Vagina (tissue), 2 donors: ENCODE data around the gene HMCN2. TPM values are rescaled to one million over a fixed set of nuclear protein-coding genes. Genes with fewer than 3 reads are reported as not detected.

Experiments used
- DNase-seq, 2 donors: peaks; one replicate each; pipeline ENCODE4 v3.0.0-alpha.2; 2017; ENCODE audit errors: extremely low spot score in 2 of 2
- H3K27ac ChIP-seq: fragments of 200-600 bp; sonication (generic); one replicate; pipeline ENCODE4 v1.5.1; 2019
- H3K27me3 ChIP-seq: fragments of 200-600 bp; sonication (generic); one replicate; pipeline ENCODE4 v1.5.1; 2019
- H3K36me3 ChIP-seq, 2 donors: fragments of 200-600 bp; sonication (generic); one replicate each; pipeline ENCODE4 v1.5.1; 2017 to 2019
- H3K4me1 ChIP-seq: fragments of 200-600 bp; sonication (generic); one replicate; pipeline ENCODE4 v1.5.1; 2019
- H3K4me3 ChIP-seq, 2 donors: fragments of 200-600 bp; sonication (generic); 1 replicate in 1 of 2; 2 replicates in 1 of 2; pipeline ENCODE4 v1.5.1; 2016 to 2019
- H3K9me3 ChIP-seq: fragments of 200-600 bp; sonication (generic); one replicate; pipeline ENCODE4 v1.5.1; 2019
- POLR2A ChIP-seq, 2 donors: fragments of 450-650 bp; IDR thresholded peaks; one replicate each; pipeline ENCODE4 v1.6.1; 2017; ENCODE audit warnings: antibody characterized with exemption in 2 of 2, mild to moderate bottlenecking in 2 of 2, moderate library complexity in 2 of 2
- POLR2AphosphoS5 ChIP-seq, 2 donors: sonication (generic); formaldehyde crosslinking; IDR thresholded peaks; one replicate each; pipeline ENCODE4 v1.9.0; 2017; ENCODE audit warnings: antibody characterized with exemption in 2 of 2, mild to moderate bottlenecking in 2 of 2, low read depth in 1 of 2; ENCODE audit not compliant: insufficient read depth in 1 of 2
- intact Hi-C: fragments of 100-400 bp; cut with DNase I; formaldehyde crosslinking; loops from one replicate; pipeline ENCODE4 v1.15.1; 2023
- total RNA-seq: library from RNA; depleted of rRNA; stranded (reverse); fragments of >200 nt; gene quantifications from one replicate; pipeline ENCODE4 v1.2.3, GENCODE V29; 2016
- TF ChIP-seq, protein P1 (sequence below), 3 experiments: fragments of 450-650 bp in 2 of 3; fragments of 200-600 bp in 1 of 3; sonication (generic) in 1 of 3; IDR thresholded peaks; one replicate each; pipeline ENCODE4 v1.5.1; 2017 to 2019; ENCODE audit warnings: antibody characterized with exemption in 3 of 3, mild to moderate bottlenecking in 2 of 3, moderate library complexity in 2 of 3

HMCN2 gene
- total RNA-seq, 1 donor from 2014 or later, result 5.2 TPM

DNA sequence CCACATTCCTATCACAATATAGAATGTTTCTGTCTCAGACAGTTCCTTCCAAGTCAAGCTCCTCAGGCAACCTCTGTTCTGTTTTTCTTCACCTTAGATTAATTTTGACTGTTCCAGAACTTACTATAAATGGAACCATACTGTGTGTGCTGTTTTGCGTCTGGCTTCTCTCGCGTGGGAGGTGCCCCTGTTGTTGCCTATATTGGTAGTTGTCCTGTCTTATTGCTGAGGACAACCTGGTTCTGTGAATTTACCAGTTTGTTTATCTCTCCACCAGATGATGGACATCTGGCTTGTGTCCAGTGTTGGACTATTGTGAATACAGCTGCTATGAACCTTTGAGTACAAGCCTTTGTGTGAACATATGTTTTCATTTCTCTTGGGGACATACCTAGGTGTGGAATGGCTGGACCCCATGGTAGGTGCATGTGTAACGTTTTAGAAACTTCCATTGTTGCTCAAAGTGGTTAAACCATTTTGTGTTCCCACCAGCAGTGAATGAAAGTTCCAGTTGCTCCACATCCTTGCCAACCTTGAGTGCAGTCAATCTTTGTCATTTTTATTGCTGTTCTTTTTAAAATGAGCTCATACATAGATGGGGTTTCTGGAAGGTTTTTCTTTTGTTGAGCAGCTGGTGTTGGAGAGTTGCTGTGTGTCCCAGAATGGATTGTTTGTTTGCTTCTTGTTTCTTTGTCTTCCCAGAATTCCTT is 18.1 kb downstream of the HMCN2 start:
- no peaks in the 10 kb centered on the region for H3K9me3 ChIP-seq
- H3K27me3 ChIP-seq, result no peaks in the 10 kb centered on the region
- DNase-seq, result no peak
- H3K36me3 ChIP-seq, result no peaks in the 10 kb centered on the region
- no peak overlapping the region for H3K4me3 ChIP-seq
- intact Hi-C loops, result no loop called here
- H3K27ac ChIP-seq, result peak overlapping the region; percentile 33
- peaks cover 40% of the 10 kb centered on the region for H3K4me1 ChIP-seq
- TF ChIP-seq POLR2A (IDR thresholded peaks at IDR 0.05) (no peak), POLR2AphosphoS5 (IDR thresholded peaks at IDR 0.05; ENCODE audit: insufficient read depth in 1 of 2, low read depth in 1 of 2) (no peak)
- TF ChIP-seq, protein P1, sequence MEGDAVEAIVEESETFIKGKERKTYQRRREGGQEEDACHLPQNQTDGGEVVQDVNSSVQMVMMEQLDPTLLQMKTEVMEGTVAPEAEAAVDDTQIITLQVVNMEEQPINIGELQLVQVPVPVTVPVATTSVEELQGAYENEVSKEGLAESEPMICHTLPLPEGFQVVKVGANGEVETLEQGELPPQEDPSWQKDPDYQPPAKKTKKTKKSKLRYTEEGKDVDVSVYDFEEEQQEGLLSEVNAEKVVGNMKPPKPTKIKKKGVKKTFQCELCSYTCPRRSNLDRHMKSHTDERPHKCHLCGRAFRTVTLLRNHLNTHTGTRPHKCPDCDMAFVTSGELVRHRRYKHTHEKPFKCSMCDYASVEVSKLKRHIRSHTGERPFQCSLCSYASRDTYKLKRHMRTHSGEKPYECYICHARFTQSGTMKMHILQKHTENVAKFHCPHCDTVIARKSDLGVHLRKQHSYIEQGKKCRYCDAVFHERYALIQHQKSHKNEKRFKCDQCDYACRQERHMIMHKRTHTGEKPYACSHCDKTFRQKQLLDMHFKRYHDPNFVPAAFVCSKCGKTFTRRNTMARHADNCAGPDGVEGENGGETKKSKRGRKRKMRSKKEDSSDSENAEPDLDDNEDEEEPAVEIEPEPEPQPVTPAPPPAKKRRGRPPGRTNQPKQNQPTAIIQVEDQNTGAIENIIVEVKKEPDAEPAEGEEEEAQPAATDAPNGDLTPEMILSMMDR (IDR thresholded peaks at IDR 0.05), result no peak

DNA sequence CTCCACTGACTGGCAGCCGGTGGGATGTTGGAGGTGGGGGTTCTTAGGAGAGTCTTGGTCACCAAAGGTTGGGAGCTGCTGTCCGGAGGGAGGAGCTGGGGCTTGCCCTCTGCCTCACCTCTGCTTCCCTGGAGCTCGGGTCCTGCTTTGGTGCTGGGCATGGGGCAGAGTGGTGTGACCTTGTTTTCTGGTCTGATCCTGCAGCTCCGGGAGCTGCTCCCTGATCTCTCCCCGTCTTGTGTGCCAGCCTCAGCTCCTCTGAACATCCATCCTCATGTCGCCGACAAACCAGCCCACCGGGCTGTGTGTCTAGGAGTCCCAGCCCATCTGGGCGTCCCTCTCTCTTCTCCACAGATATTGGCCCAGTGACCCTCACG is 18.7 kb downstream of the HMCN2 start:
- peak overlapping the region; percentile 59 for H3K27ac ChIP-seq
- H3K4me1 ChIP-seq, result peaks cover 45% of the 10 kb centered on the region
- intact Hi-C loops, result no loop called here
- DNase-seq, result no peak
- no peak overlapping the region for H3K4me3 ChIP-seq
- no peaks in the 10 kb centered on the region for H3K9me3 ChIP-seq
- H3K36me3 ChIP-seq, result no peaks in the 10 kb centered on the region
- no peaks in the 10 kb centered on the region for H3K27me3 ChIP-seq
- TF ChIP-seq, protein P1 (IDR thresholded peaks at IDR 0.05), result no peak
- TF ChIP-seq POLR2A (IDR thresholded peaks at IDR 0.05) (no peak), POLR2AphosphoS5 (IDR thresholded peaks at IDR 0.05; ENCODE audit: insufficient read depth in 1 of 2, low read depth in 1 of 2) (no peak)

DNA sequence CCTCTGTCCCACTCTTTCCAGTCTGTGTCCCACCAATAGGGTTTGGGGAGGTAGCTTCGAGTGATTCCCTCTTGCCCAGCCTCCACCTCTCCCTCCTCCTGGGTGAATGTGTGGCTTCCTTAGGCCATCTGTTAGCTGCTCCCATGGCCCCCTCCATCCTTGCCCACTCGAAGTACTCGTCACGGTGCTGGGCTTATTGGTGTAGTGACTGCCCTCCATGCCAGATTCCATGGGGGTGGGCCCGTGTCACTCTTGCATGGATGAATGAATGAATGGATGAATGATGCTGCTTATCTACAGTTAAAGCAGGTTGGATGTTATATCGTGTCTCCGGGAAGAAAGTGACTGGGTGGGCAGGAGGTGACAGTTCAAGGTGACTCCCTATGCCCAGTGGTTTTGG is 19.1 kb downstream of the HMCN2 start:
- DNase-seq, result no peak
- no peaks in the 10 kb centered on the region for H3K27me3 ChIP-seq
- H3K4me3 ChIP-seq, result no peak overlapping the region
- no peaks in the 10 kb centered on the region for H3K9me3 ChIP-seq
- TF ChIP-seq POLR2A (IDR thresholded peaks at IDR 0.05) (no peak), POLR2AphosphoS5 (IDR thresholded peaks at IDR 0.05; ENCODE audit: insufficient read depth in 1 of 2, low read depth in 1 of 2) (no peak)
- TF ChIP-seq, protein P1 (IDR thresholded peaks at IDR 0.05), result no peak
- intact Hi-C loops, result no loop called here
- peak overlapping the region; percentile 59 for H3K27ac ChIP-seq
- peaks cover 50% of the 10 kb centered on the region for H3K4me1 ChIP-seq
- H3K36me3 ChIP-seq, result no peaks in the 10 kb centered on the region

DNA sequence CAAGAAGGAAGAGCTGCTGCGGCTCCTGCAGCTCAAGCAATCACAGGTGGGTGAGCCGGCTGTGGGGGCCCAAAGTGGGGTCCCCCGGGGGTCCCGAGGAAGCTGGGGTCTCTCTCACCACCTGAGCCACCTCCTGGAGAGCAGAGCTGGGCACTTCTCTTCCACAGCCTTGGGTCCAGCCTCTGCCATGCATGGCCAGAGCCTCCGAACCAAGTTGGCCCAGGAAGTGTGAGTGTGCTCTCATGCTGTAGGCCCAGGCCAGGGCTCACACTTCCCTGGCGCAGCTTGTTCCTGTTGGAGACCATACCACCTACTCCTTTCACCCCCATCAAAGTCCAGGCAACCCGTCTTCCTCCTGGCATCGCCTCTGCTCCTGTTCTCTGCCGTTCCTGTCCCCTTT is 19.7 kb downstream of the HMCN2 start:
- intact Hi-C loops, result no loop called here
- H3K27me3 ChIP-seq, result no peaks in the 10 kb centered on the region
- no peak for TF ChIP-seq POLR2AphosphoS5 (IDR thresholded peaks at IDR 0.05; ENCODE audit: insufficient read depth in 1 of 2, low read depth in 1 of 2)
- no peak for TF ChIP-seq POLR2A (IDR thresholded peaks at IDR 0.05)
- TF ChIP-seq, protein P1 (IDR thresholded peaks at IDR 0.05), result no peak

DNA sequence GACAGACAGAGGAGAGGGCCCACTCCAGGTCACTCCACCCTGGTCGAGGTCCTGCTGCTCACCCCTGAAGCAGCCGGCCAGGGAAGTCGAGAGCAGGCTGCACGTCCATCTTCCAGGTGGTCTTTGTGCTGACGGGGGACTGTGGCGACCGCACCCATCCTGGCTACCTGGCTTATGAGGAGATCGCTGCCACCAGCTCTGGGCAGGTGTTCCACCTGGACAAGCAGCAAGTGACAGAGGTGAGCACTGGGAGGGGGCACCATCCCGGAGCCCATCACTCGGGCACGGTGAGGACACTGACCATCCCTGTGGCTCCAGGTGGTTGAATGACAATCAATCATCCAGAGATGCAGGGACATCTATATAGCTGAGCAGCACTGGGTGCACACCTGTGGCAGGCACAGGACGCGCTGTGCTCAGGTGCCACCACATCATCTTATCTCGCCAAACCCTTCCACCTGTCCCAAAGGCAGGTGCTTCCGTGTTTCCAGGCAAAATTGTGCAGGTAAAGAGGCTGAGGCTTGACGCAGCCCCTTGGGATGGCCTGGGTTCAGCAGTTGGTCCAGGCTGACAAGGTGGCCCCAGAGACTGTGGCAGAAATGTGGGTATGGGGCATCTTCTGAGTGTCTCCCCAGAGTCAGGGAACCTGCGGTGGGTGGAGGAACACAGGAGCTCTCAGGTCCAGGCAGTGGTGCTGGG is 20.7 kb downstream of the HMCN2 start:
- H3K4me1 ChIP-seq, result peaks cover 65% of the 10 kb centered on the region
- no peaks in the 10 kb centered on the region for H3K36me3 ChIP-seq
- H3K4me3 ChIP-seq, result no peak overlapping the region
- DNase-seq, result no peak
- intact Hi-C loops, result no loop called here
- no peaks in the 10 kb centered on the region for H3K27me3 ChIP-seq
- TF ChIP-seq POLR2AphosphoS5 (IDR thresholded peaks at IDR 0.05; ENCODE audit: insufficient read depth in 1 of 2, low read depth in 1 of 2) (no peak), POLR2A (IDR thresholded peaks at IDR 0.05) (no peak)
- TF ChIP-seq, protein P1 (IDR thresholded peaks at IDR 0.05), result no peak
- H3K9me3 ChIP-seq, result no peaks in the 10 kb centered on the region
- H3K27ac ChIP-seq, result no peak overlapping the region

More for the DNA sequence above, 19.7 kb downstream of the HMCN2 start:
- Histone ChIP-seq H3K9me3 (no peaks in the 10 kb centered on the region), H3K36me3 (no peaks in the 10 kb centered on the region), H3K27ac (no peak overlapping the region), H3K4me1 (peaks cover 55% of the 10 kb centered on the region), H3K4me3 (no peak overlapping the region)
- DNase-seq, result no peak
